GM12873 (cell line): ENCODE results near the gene ERMAP.

Source experiments
- TF ChIP-seq, protein P1 (sequence below): IDR thresholded peaks from 2 replicates; pipeline ENCODE4 v1.5.1; 2012; ENCODE audit warnings: low read depth, mild to moderate bottlenecking, moderate library complexity, low read length, control low read depth; ENCODE audit not compliant: insufficient read depth; ENCODE audit errors: missing control alignments

The ERMAP gene, protein sequence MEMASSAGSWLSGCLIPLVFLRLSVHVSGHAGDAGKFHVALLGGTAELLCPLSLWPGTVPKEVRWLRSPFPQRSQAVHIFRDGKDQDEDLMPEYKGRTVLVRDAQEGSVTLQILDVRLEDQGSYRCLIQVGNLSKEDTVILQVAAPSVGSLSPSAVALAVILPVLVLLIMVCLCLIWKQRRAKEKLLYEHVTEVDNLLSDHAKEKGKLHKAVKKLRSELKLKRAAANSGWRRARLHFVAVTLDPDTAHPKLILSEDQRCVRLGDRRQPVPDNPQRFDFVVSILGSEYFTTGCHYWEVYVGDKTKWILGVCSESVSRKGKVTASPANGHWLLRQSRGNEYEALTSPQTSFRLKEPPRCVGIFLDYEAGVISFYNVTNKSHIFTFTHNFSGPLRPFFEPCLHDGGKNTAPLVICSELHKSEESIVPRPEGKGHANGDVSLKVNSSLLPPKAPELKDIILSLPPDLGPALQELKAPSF

DNA sequence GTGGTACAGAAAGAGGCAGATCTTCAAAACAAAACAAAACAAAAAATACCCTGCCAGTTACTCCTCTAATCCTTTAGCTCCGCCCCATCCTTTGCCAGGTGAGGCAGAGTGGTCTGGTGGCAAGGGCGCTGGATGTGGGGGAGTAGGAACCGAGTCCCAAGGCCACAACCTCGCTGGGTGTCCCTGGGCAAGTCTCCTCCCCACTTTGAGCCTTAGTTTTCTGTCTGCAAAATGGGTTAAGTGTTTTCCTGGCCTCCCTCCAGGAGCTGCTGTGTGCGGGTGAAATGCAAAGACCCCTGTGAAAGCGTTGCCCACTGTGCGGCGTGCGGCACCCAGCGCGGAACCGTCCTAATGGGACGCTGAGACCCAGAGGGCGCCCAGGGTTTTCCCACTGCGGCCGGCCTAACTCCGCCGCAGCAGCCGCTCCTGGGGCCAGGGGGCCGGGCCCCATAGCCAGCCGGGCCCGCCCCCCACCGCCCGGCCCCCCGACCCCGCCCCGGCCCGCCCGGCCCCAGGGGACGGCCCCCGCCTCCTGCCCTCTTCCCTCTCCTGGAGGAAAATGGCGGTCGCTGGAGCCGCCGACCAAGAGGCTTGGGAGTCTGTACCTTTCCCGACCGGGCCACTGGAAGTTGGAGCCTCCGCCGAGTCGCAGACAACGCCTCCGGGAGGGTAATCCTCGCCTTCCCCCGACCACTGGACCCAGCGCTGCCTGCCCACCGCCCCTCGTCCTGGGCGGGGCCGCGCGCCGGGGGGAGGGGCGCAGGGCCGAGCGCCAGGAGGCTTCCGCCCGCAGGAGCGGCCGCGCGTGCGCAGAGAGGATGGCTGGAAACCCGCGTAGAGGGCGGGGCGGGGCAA, at the start of gene ERMAP, which contains the start of gene SVBP:
ERMAP (plus strand) TSS at position 538 of the 855 bp plus-strand sequence. CDS start 13,327 bp downstream, outside the sequence.
SVBP (minus strand) TSS at position 813 of the 855 bp plus-strand sequence. CDS start 853 bp downstream, outside the sequence.
- TF ChIP-seq, protein P1, sequence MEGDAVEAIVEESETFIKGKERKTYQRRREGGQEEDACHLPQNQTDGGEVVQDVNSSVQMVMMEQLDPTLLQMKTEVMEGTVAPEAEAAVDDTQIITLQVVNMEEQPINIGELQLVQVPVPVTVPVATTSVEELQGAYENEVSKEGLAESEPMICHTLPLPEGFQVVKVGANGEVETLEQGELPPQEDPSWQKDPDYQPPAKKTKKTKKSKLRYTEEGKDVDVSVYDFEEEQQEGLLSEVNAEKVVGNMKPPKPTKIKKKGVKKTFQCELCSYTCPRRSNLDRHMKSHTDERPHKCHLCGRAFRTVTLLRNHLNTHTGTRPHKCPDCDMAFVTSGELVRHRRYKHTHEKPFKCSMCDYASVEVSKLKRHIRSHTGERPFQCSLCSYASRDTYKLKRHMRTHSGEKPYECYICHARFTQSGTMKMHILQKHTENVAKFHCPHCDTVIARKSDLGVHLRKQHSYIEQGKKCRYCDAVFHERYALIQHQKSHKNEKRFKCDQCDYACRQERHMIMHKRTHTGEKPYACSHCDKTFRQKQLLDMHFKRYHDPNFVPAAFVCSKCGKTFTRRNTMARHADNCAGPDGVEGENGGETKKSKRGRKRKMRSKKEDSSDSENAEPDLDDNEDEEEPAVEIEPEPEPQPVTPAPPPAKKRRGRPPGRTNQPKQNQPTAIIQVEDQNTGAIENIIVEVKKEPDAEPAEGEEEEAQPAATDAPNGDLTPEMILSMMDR = no peak

DNA sequence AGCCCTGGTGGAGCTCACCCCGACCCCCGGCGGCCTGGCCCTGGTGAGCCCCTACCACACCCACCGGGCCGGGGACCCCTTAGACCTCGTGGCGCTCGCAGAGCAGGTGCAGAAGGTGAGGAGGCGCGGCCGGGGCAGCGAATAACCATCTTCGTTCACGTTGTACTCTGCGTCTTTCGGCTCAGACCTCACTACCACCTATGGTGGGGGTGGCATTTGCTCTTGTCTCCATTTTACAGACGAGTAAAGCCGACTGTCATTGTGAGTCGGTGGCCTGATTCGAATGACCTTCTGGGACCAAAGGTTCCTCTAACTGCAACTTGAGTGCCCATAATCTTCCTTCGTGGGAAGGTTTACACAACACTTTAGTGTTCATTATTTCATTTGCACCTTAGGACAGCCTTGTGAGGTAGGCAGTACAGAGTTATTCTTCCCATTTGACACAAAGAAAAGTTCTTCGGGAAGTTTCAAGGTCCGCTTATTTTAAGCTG, 49.4 kb upstream of the ERMAP start:
- TF ChIP-seq, protein P1 = no peak

GRCh38 chr1:42768172-42768571, 48.8 kb upstream of the ERMAP start:
- TF ChIP-seq, protein P1 = no peak

- TF ChIP-seq, protein P1 = no peak
Observed at GRCh38 chr1:42769811-42770210, 47.1 kb upstream of the ERMAP start.

- TF ChIP-seq, protein P1 = no peak
Observed at GRCh38 chr1:42773420-42773819, 43.5 kb upstream of the ERMAP start.

DNA sequence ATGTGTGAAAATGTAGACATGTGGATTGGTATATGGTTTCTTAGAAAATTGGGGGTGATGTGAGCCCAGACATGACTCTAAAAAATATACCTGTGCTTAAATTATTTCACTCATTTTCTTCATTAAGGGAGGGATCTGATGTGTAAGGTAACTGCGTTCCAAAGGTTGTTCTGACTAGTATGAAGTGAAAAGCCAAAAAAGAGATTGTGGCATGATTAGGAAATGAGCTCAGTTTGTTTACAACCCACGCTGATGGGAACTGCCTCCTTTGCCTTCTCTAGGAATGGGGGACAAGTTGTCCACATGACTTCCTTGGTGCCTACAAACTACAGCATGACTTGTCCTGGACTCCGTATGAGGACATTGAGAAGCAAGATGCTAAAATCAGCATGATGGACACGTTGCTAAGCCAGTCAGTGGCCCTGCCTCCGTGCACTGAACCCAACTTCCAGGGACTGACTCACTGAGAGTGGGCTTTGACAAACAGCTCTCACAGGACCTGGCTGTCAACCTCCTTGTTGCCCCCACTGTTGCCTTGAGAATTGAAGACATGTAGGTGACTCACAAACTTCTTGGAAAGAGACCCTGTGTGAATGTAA, 41.9 kb upstream of the ERMAP start:
- TF ChIP-seq, protein P1 = no peak
